Cardiac muscle cell (in vitro differentiated cells and primary cell): Measurements from ENCODE around the gene KAT2A. TPM values are rescaled to one million over a fixed set of nuclear protein-coding genes. Genes with fewer than 3 reads are reported as not detected.

Experiments
- DNase-seq, 2 donors: peaks; one replicate each; pipeline versions ENCODE4 v3.0.0 to v3.0.0-alpha.2; 2010 to 2017; ENCODE audit warnings: low read depth in 1 of 2, low spot score in 1 of 2
- H3K27ac ChIP-seq: fragments of 200-600 bp; sonication (generic); 2 replicates; pipeline ENCODE4 v1.5.1; 2016
- H3K27me3 ChIP-seq: fragments of 200-600 bp; sonication (generic); 2 replicates; pipeline ENCODE4 v1.6.0; 2016; ENCODE audit warnings: control low read depth
- H3K36me3 ChIP-seq: fragments of 200-600 bp; sonication (generic); 2 replicates; pipeline ENCODE4 v1.5.1; 2016; ENCODE audit warnings: control low read depth
- H3K4me1 ChIP-seq: fragments of 200-600 bp; sonication (generic); 2 replicates; pipeline ENCODE4 v1.8.1; 2017; ENCODE audit warnings: low read depth, mild to moderate bottlenecking, mixed run types
- H3K4me3 ChIP-seq: fragments of 200-600 bp; sonication (generic); 2 replicates; pipeline ENCODE4 v1.5.1; 2016; ENCODE audit warnings: mild to moderate bottlenecking
- H3K9me3 ChIP-seq: fragments of 200-600 bp; sonication (generic); 2 replicates; pipeline ENCODE4 v1.5.1; 2017; ENCODE audit warnings: low read depth, mild to moderate bottlenecking, control low read depth
- CTCF ChIP-seq: IDR thresholded peaks from 2 replicates; pipeline ENCODE4 v1.5.1; 2012; ENCODE audit warnings: low read depth, mild to moderate bottlenecking, low read length
- polyA plus RNA-seq: library from polyadenylated mRNA; unstranded; fragments of >200 nt; fragmentation: Nextera tagmentation; extraction: Ambion mirVana; gene quantifications from 2 replicates; pipeline ENCODE4 v1.2.1, GENCODE V29; 2016
- total RNA-seq: library from RNA; depleted of rRNA; stranded (reverse); fragments of >200 nt; gene quantifications from 2 replicates; pipeline ENCODE4 v1.2.3, GENCODE V29; 2016

Gene KAT2A
- total and polyA plus RNA-seq, 2 experiments from 2014 or later = 76.9 to 89.0 TPM

GRCh38 chr17:42111265-42111636 is 9.9 kb downstream of the KAT2A start:
- H3K27ac ChIP-seq = no peak overlapping the region
- no peak overlapping the region for H3K4me3 ChIP-seq
- H3K36me3 ChIP-seq = peaks cover 2% of the 10 kb centered on the region
- H3K4me1 ChIP-seq = no peaks in the 10 kb centered on the region
- no peak for TF ChIP-seq CTCF
- H3K9me3 ChIP-seq = no peaks in the 10 kb centered on the region
- DNase-seq = no peak
- H3K27me3 ChIP-seq = peaks cover 8% of the 10 kb centered on the region

- H3K27ac ChIP-seq = no peak overlapping the region
- no peak for DNase-seq
- TF ChIP-seq CTCF = no peak
- no peaks in the 10 kb centered on the region for H3K9me3 ChIP-seq
- H3K36me3 ChIP-seq = peaks cover 2% of the 10 kb centered on the region
- H3K4me1 ChIP-seq = no peaks in the 10 kb centered on the region
- H3K27me3 ChIP-seq = peaks cover 8% of the 10 kb centered on the region
- no peak overlapping the region for H3K4me3 ChIP-seq
Measured at GRCh38 chr17:42110301-42111264, 10.6 kb downstream of the KAT2A start.

- Histone ChIP-seq H3K4me1 (no peaks in the 10 kb centered on the region), H3K9me3 (no peaks in the 10 kb centered on the region), H3K27ac (no peak overlapping the region), H3K4me3 (no peak overlapping the region), H3K27me3 (peaks cover 8% of the 10 kb centered on the region), H3K36me3 (no peaks in the 10 kb centered on the region)
- TF ChIP-seq CTCF = no peak
- DNase-seq = no peak
Measured at GRCh38 chr17:42109086-42109485, 12.1 kb downstream of the KAT2A start.

- TF ChIP-seq CTCF = no peak
- Histone ChIP-seq H3K27me3 (peaks cover 8% of the 10 kb centered on the region), H3K4me1 (no peaks in the 10 kb centered on the region), H3K4me3 (peak overlapping the region; percentile 23), H3K9me3 (no peaks in the 10 kb centered on the region), H3K36me3 (no peaks in the 10 kb centered on the region), H3K27ac (no peak overlapping the region)
- peak; percentile 60 to 95 for DNase-seq
Measured at GRCh38 chr17:42107597-42108576, 13.3 kb downstream of the KAT2A start.

- Histone ChIP-seq H3K4me1 (no peaks in the 10 kb centered on the region), H3K27me3 (peaks cover 8% of the 10 kb centered on the region), H3K27ac (no peak overlapping the region), H3K36me3 (no peaks in the 10 kb centered on the region), H3K4me3 (peak overlapping the region; percentile 23), H3K9me3 (no peaks in the 10 kb centered on the region)
- no peak for DNase-seq
- TF ChIP-seq CTCF = no peak
Measured at GRCh38 chr17:42107124-42107523, 14.0 kb downstream of the KAT2A start.
